Naive thymus-derived CD4-positive, alpha-beta T cell (primary cell): ENCODE measurements around the gene POLR1G. TPM values are rescaled to one million over a fixed set of nuclear protein-coding genes. Genes with fewer than 3 reads are reported as not detected.

Source experiments
- ATAC-seq: fragments of 150-1000 bp; cut with Tn5 transposase; 2 replicates; pipeline ENCODE4 v1.10.0; 2021; ENCODE audit warnings: mild to moderate bottlenecking, moderate library complexity
- CTCF ChIA-PET: fragments of 350-600 bp; sonication (Branson Sonifier 250); formaldehyde crosslinking; loops from one replicate; lab custom pipeline; 2021; ENCODE audit warnings: antibody characterized with exemption; lab: Charles Lee
- POLR2A ChIA-PET: fragments of 350-600 bp; sonication (Branson Sonifier 250); formaldehyde crosslinking; loops from one replicate; lab custom pipeline; 2021; ENCODE audit warnings: antibody characterized with exemption, inconsistent platforms; lab: Charles Lee
- DNase-seq, 9 donors: peaks; one replicate each; pipeline versions ENCODE4 v3.0.0 to v3.0.0-alpha.2; 2020 to 2022; ENCODE audit warnings: mixed read lengths in 1 of 9
- H3K27ac ChIP-seq: one replicate; pipeline ENCODE4 v1.7.0; 2013; ENCODE audit warnings: mild to moderate bottlenecking, low read depth, low read length, moderate library complexity
- H3K27me3 ChIP-seq, 2 donors: one replicate each; pipeline ENCODE4 v1.7.0; 2013; ENCODE audit warnings: low read length in 2 of 2, mild to moderate bottlenecking in 2 of 2, moderate library complexity in 2 of 2; ENCODE audit not compliant: control insufficient read depth in 2 of 2, insufficient read depth in 2 of 2
- H3K36me3 ChIP-seq, 3 experiments: 1 replicate in 2 of 3; 2 replicates in 1 of 3; pipeline ENCODE4 v1.7.0; 2013; ENCODE audit warnings: low read length in 3 of 3, mild to moderate bottlenecking in 3 of 3, moderate library complexity in 1 of 3; ENCODE audit not compliant: insufficient read depth in 3 of 3, control insufficient read depth in 2 of 3
- H3K4me1 ChIP-seq, 2 donors: one replicate each; pipeline ENCODE4 v1.7.0; 2013; ENCODE audit warnings: low read length in 2 of 2, mild to moderate bottlenecking in 2 of 2, moderate library complexity in 1 of 2; ENCODE audit not compliant: control insufficient read depth in 2 of 2, insufficient read depth in 2 of 2
- H3K4me3 ChIP-seq: 2 replicates; pipeline ENCODE4 v1.7.0; 2013; ENCODE audit warnings: mild to moderate bottlenecking, low read length
- H3K9me3 ChIP-seq, 3 experiments: 1 replicate in 2 of 3; 2 replicates in 1 of 3; pipeline ENCODE4 v1.7.0; 2013; ENCODE audit warnings: low read length in 3 of 3; ENCODE audit not compliant: control insufficient read depth in 2 of 3
- H3K27ac Mint-ChIP-seq, 9 donors: one replicate each; pipeline ENCODE4 v1.8.0; 2020 to 2022; ENCODE audit warnings: mixed read lengths in 9 of 9, mild to moderate bottlenecking in 8 of 9, moderate library complexity in 5 of 9, inconsistent platforms in 2 of 9
- H3K27me3 Mint-ChIP-seq, 5 donors: one replicate each; pipeline ENCODE4 v1.8.0; 2021 to 2022; ENCODE audit warnings: mixed read lengths in 5 of 5, mild to moderate bottlenecking in 1 of 5
- H3K36me3 Mint-ChIP-seq, 5 donors: one replicate each; pipeline ENCODE4 v1.8.0; 2020 to 2022; ENCODE audit warnings: mixed read lengths in 5 of 5, mild to moderate bottlenecking in 3 of 5, inconsistent platforms in 1 of 5
- H3K4me1 Mint-ChIP-seq, 7 donors: one replicate each; pipeline ENCODE4 v1.8.0; 2020 to 2022; ENCODE audit warnings: mixed read lengths in 7 of 7, mild to moderate bottlenecking in 3 of 7, inconsistent platforms in 1 of 7
- H3K4me3 Mint-ChIP-seq, 10 donors: one replicate each; pipeline ENCODE4 v1.8.0; 2020 to 2022; ENCODE audit warnings: mild to moderate bottlenecking in 10 of 10, mixed read lengths in 10 of 10, moderate library complexity in 6 of 10, inconsistent platforms in 2 of 10
- H3K9me3 Mint-ChIP-seq, 11 donors: one replicate each; pipeline ENCODE4 v1.8.0; 2020 to 2022; ENCODE audit warnings: mixed read lengths in 11 of 11, mild to moderate bottlenecking in 4 of 11, inconsistent platforms in 1 of 11, moderate library complexity in 1 of 11
- intact Hi-C, 2 donors: fragments of 100-400 bp; cut with micrococcal nuclease; formaldehyde crosslinking; loops; one replicate each; pipeline ENCODE4 v1.15.1; 2023
- polyA plus RNA-seq, 2 donors: library from polyadenylated mRNA; unstranded; fragments of 300-500 nt; fragmentation: Illumina TruSeq; gene quantifications; one replicate each; pipeline ENCODE4 v1.2.3, GENCODE V29; 2021
- total RNA-seq, 6 experiments: library from RNA in 5 of 6; stranded (reverse) in 5 of 6; gene quantifications; 1 replicate in 5 of 6; 2 replicates in 1 of 6; pipeline ENCODE4 v1.2.3 and lab custom pipeline; 2021 to 2026

POLR1G gene
- total and polyA plus RNA-seq, 7 experiments from 2014 or later = 0.45 to 8.2 (median 4.8) TPM

GRCh38 chr19:45421947-45422498 is 15.6 kb downstream of the POLR1G start:
- no peaks in the 10 kb centered on the region for H3K27me3 ChIP-seq
- H3K9me3 ChIP-seq = no peaks in the 10 kb centered on the region
- Mint-ChIP-seq H3K27ac (peak overlapping the region in 7 of 9 donors; percentile 13 to 76 (median 30)), H3K4me1 (peaks cover 22 to 59% (median 44%) of the 10 kb centered on the region in 7 donors), H3K27me3 (no peaks in the 10 kb centered on the region), H3K36me3 (peaks cover 0 to 15% (median 7%) of the 10 kb centered on the region in 5 donors), H3K9me3 (peaks cover 0 to 2% (median 0%) of the 10 kb centered on the region in 11 donors), H3K4me3 (peak overlapping the region in 8 of 10 donors; percentile 10 to 96 (median 48))
- POLR2A ChIA-PET = interaction anchor here (1.0 kb wide), 1 partner anchor 15 kb away, joined by 3 read pairs; no protein-coding TSS in a partner anchor
- H3K4me1 ChIP-seq = peaks cover 20 to 24% of the 10 kb centered on the region in 2 donors
- H3K36me3 ChIP-seq = peaks cover 0 to 23% (median 0%) of the 10 kb centered on the region in 3 experiments
- no peak overlapping the region for H3K4me3 ChIP-seq
- ATAC-seq (no peak), DNase-seq (no peak)
- intact Hi-C loops = loop anchor here in 1 of 2 donors (5.0 kb wide), 2 partner anchors 160 to 270 kb away; partner anchors contain the start of genes OPA3, QPCTL and SNRPD2
- CTCF ChIA-PET = interaction anchor here (0.6 kb wide), 1 partner anchor 45 kb away, joined by 8 read pairs; no protein-coding TSS in a partner anchor
- no peak overlapping the region for H3K27ac ChIP-seq

DNA sequence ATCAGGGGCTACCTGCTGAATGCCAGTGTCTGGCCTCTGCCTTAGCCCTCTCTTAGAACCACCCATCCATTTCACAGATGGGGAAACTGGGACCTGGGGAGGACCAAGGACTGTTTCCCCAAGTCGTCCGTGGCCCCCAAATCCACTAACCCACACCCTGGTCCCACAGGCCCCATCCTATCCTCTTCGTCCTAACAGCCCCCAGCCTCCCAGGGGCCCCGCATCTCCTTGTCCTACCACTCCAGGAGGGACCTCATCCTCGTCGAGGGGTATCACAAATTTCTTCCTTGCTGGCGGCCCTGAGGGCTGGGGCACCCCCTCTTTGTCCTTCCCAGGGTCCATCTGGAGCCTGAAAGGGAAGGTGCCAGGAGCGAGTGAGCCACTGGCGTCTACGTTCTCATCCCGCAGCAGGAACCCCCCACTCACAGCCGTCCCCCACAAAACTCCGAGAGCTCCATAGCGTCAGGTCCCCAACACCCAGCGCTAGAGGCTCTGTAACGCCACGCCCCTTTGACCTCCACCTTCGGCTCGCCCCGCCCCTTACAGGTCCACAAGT is 16.7 kb downstream of the POLR1G start:
- Mint-ChIP-seq H3K36me3 (peaks cover 0 to 11% (median 7%) of the 10 kb centered on the region in 5 donors), H3K9me3 (peaks cover 0 to 2% (median 0%) of the 10 kb centered on the region in 11 donors), H3K4me3 (peak overlapping the region; percentile 88 to 100 (median 94)), H3K27me3 (peaks cover 0 to 6% (median 0%) of the 10 kb centered on the region in 5 donors), H3K27ac (peak overlapping the region; percentile 83 to 97 (median 91)), H3K4me1 (peaks cover 22 to 63% (median 49%) of the 10 kb centered on the region in 7 donors)
- peak overlapping the region; percentile 77 for H3K27ac ChIP-seq
- peak in 5 of 9 donors; percentile 53 to 75 (median 65) for DNase-seq
- ChIA-PET POLR2A (no interaction called here), CTCF (no interaction called here)
- H3K4me3 ChIP-seq = peak overlapping the region; percentile 72
- intact Hi-C loops = loop anchor here (1.0 to 5.0 kb wide), 3 partner anchors 17 to 269 kb away; partner anchors contain the start of genes POLR1G (in 2 of the 2), OPA3 (in 1 of the 2), QPCTL (in 1 of the 2) and SNRPD2 (in 1 of the 2)
- no peaks in the 10 kb centered on the region for H3K9me3 ChIP-seq
- H3K4me1 ChIP-seq = peaks cover 24% of the 10 kb centered on the region in 2 donors
- H3K27me3 ChIP-seq = no peaks in the 10 kb centered on the region
- ATAC-seq = peak; percentile 82
- peaks cover 0 to 14% (median 0%) of the 10 kb centered on the region in 3 experiments for H3K36me3 ChIP-seq

GRCh38 chr19:45423589-45424190 is 17.2 kb downstream of the POLR1G start, which contains the start of gene ERCC1:
Gene ERCC1, minus strand, starts transcription at chr19:45423917. Its CDS starts 543 bp downstream, at chr19:45423374.
- H3K4me1 Mint-ChIP-seq = peaks cover 22 to 57% (median 50%) of the 10 kb centered on the region in 7 donors
- CTCF ChIA-PET = no interaction called here
- peaks cover 0 to 10% (median 3%) of the 10 kb centered on the region in 5 donors for H3K27me3 Mint-ChIP-seq
- POLR2A ChIA-PET = interaction anchor here (0.8 to 1.2 kb wide), 2 partner anchors 14 to 16 kb away, joined by 3 read pairs; no protein-coding TSS in a partner anchor
- Histone ChIP-seq H3K36me3 (peaks cover 0 to 14% (median 0%) of the 10 kb centered on the region in 3 experiments), H3K27ac (peak within 1 kb of the TSS; percentile 77), H3K4me1 (peaks cover 24 to 28% of the 10 kb centered on the region in 2 donors), H3K4me3 (peak within 1 kb of the TSS; percentile 72), H3K27me3 (peaks cover 0 to 3% of the 10 kb centered on the region in 2 donors), H3K9me3 (no peaks in the 10 kb centered on the region)
- peaks cover 0 to 3% (median 0%) of the 10 kb centered on the region in 11 donors for H3K9me3 Mint-ChIP-seq
- ATAC-seq (peak; percentile 71), DNase-seq (peak in 7 of 9 donors; percentile 25 to 83 (median 52))
- H3K27ac Mint-ChIP-seq = peak within 1 kb of the TSS; percentile 83 to 97 (median 91)
- peak within 1 kb of the TSS; percentile 88 to 100 (median 94) for H3K4me3 Mint-ChIP-seq
- intact Hi-C loops = loop anchor here (1.0 to 5.0 kb wide), 3 partner anchors 17 to 269 kb away; partner anchors contain the start of genes POLR1G (in 2 of the 2), OPA3 (in 1 of the 2), QPCTL (in 1 of the 2) and SNRPD2 (in 1 of the 2)
- H3K36me3 Mint-ChIP-seq = peaks cover 0 to 9% (median 2%) of the 10 kb centered on the region in 5 donors

DNA sequence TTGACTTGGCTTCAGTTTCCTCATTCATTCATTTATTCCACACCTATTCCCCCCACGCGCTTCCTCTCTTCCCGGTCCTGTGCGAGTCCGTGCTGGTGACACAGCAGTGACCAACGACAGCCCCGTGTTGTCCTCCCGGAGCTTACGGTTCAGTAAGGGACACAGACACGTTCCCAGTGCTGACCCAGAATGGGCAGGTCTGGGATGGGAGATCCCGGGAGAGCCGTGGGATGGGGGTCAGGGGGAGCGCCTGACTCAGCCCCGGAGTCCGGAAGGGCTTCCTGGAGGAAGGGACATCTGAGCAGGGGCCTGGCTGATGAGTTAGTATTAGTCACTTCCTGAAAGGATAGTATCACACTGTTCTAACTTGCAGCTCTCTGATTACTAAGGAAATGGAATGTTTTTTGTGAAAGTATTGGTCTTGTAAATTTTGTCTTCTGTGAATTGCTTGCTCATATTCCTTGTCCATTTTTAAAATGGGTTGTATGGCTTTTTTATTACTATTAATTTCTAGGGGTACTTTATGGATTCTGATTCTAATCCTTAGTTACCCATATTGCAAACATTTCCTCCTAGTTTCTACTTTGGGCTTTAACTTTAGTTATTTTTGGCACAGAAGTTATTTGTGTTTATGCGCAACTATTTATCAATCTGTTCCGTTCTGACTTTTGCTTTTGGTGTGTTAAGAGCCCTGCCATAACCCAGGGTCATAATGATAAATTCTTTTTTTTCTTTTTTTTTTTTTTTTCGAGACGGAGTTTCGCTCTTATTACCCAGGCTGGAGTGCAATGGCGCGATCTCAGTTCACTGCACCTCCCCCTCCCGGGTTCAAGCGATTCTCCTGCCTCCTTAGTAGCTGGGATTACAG is 18.0 kb downstream of the POLR1G start:
- POLR2A ChIA-PET = interaction anchor here (0.8 to 1.2 kb wide), 2 partner anchors 15 kb away, joined by 3 read pairs; no protein-coding TSS in a partner anchor
- Mint-ChIP-seq H3K27me3 (peaks cover 0 to 16% (median 3%) of the 10 kb centered on the region in 5 donors), H3K36me3 (peaks cover 0 to 9% (median 0%) of the 10 kb centered on the region in 5 donors), H3K27ac (peak overlapping the region; percentile 83 to 97 (median 91)), H3K4me1 (peaks cover 22 to 51% (median 45%) of the 10 kb centered on the region in 7 donors), H3K9me3 (peaks cover 0 to 3% (median 0%) of the 10 kb centered on the region in 11 donors), H3K4me3 (peak overlapping the region; percentile 88 to 100 (median 94))
- H3K36me3 ChIP-seq = peaks cover 0 to 14% (median 0%) of the 10 kb centered on the region in 3 experiments
- peak; percentile 62 for ATAC-seq
- peak overlapping the region; percentile 72 for H3K4me3 ChIP-seq
- H3K4me1 ChIP-seq = peaks cover 20 to 21% of the 10 kb centered on the region in 2 donors
- no peaks in the 10 kb centered on the region for H3K9me3 ChIP-seq
- H3K27me3 ChIP-seq = peaks cover 0 to 3% of the 10 kb centered on the region in 2 donors
- intact Hi-C loops = loop anchor here in 1 of 2 donors (5.0 kb wide), 2 partner anchors 158 to 268 kb away; partner anchors contain the start of genes OPA3, QPCTL and SNRPD2
- CTCF ChIA-PET = no interaction called here
- DNase-seq = peak in 1 of 9 donors; percentile 60
- peak overlapping the region; percentile 77 for H3K27ac ChIP-seq

DNA sequence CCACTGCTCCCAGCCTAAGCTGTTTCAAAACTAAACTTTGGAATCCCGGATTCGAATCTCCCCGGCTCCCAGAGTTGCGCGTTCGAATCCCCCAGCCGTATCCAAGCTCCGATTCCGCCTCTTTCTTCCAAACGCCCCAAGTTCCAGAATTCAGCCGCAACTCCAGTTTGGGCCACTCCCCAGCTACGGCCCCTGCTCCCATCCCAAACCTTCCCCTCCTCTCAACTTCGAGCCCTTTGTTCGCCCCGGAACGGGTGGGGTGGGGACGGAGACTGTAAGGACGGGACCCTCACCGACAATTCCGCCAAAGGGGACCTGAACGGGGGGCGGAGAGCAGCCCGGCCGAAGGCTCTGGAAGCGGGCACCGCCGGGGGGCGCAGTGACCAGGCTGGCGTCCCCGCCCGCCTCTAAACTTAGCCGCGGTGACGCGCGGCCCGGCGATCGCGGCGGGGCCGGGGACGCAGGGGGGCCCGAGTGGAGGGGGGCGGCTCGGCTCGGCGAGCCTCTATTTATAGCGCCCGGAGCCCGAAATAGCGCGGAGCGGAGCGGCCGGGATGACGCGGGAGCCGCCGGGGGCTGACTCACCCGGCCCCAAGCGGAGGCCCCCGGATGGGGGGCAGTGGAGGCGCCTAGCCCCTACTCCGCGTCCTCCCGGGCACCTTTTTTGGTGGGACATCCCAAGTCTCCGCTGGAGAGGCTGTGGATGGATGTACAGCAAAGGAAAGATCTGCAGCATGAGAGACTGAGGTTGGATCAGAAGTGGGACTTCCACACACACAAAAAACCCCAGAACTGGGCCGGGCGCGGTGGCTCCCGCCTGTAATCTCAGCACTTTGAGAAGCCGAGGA is 22.2 kb downstream of the POLR1G start:
- no peaks in the 10 kb centered on the region for H3K36me3 Mint-ChIP-seq
- Histone ChIP-seq H3K4me1 (peaks cover 10 to 13% of the 10 kb centered on the region in 2 donors), H3K36me3 (no peaks in the 10 kb centered on the region), H3K9me3 (no peaks in the 10 kb centered on the region), H3K27ac (no peak overlapping the region), H3K27me3 (peaks cover 0 to 3% of the 10 kb centered on the region in 2 donors), H3K4me3 (peak overlapping the region; percentile 35)
- ChIA-PET POLR2A (interaction anchor here (0.8 kb wide), 1 partner anchor 146 kb away, joined by 3 read pairs; no protein-coding TSS in a partner anchor), CTCF (interaction anchor here (0.6 to 1.2 kb wide), 4 partner anchors 11 to 1289 kb away, joined by 4 to 8 read pairs (median 4); no protein-coding TSS in a partner anchor)
- H3K9me3 Mint-ChIP-seq = peaks cover 0 to 3% (median 0%) of the 10 kb centered on the region in 11 donors
- H3K4me1 Mint-ChIP-seq = peaks cover 8 to 25% (median 18%) of the 10 kb centered on the region in 7 donors
- ATAC-seq (peak; percentile 28), DNase-seq (no peak)
- H3K27ac Mint-ChIP-seq = peak overlapping the region in 2 of 9 donors; percentile 55 to 59
- H3K27me3 Mint-ChIP-seq = peaks cover 0 to 26% (median 3%) of the 10 kb centered on the region in 5 donors
- H3K4me3 Mint-ChIP-seq = peak overlapping the region; percentile 68 to 88 (median 80)
- intact Hi-C loops = no loop called here
